Mucosa of gallbladder (tissue), 1 donor: Measurements from ENCODE around the gene SPATA46. TPM values are rescaled to one million over a fixed set of nuclear protein-coding genes. Genes with fewer than 3 reads are reported as not detected.
A peak's percentile ranks its signal among the peaks of the same experiment; 100 is the strongest.
"Not testable (repeated sequence)": the region's sequence is repeated elsewhere in the genome, so short reads cannot be mapped to it uniquely, and the experiment has no call there.

ENCODE experiments used
- DNase-seq: peaks from one replicate; pipeline ENCODE4 v3.0.0-alpha.2; 2020; ENCODE audit warnings: low spot score
- total RNA-seq: library from RNA; stranded (reverse); gene quantifications from one replicate; pipeline ENCODE4 v1.2.1, GENCODE V29; 2021
- donor health status: DM: no; HTN: no; CAD: no.

Gene SPATA46
- total RNA-seq, result not detected

- no peak for DNase-seq
Observed at GRCh38 chr1:162376691-162377090, at the start of gene SPATA46. TSS of gene SPATA46 (minus strand) at chr1:162376854. CDS start at chr1:162376790, 64 bp downstream.

GRCh38 chr1:162422662-162423375 is 46.2 kb upstream of the SPATA46 start:
- DNase-seq, result no peak

DNA sequence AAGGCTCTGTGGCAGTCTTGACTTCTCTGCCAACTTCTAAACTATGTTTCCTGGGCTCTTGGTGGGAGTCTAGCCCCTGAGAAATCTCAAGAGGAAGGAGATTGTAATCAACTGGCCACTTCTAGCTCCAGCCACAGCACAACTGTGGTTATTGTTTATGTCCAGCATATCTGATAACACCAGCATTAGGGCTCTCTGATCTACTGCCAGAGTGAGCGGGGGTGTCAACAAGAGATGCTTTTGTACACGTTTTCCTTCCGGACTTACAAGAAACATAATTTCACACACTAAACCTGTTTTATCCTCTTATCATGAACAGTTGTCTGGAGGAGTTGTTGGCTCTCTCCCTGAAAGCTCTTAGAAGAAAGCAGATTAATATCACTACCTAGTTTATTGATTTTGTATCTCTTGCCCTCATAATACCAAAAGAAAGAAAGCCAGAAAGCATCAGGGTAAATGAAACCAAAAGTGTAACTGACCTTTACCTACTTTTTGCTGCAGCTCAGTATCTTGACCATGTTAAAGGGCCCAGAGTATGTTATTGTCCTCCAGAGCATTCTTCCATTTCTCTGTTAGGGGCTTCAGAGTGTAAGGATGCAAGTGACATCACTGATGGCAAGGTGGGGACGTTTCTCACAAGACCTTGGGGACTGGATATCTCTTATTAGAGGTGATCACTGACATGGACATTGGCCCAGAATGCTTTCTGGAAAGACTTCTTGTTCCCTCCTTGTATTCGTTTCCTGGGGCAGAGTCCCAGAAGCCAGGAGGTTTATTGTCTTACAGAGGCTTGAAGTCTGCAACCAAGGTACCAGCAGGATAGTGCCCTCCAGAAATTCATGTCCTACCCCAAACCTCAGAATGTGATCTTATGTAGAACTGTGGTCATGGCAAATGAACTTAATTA is 44.9 kb upstream of the SPATA46 start:
- no peak for DNase-seq

GRCh38 chr1:162420120-162420519 is 43.5 kb upstream of the SPATA46 start:
- DNase-seq, result no peak

GRCh38 chr1:162419450-162419931 is 42.8 kb upstream of the SPATA46 start:
- DNase-seq, result peak; percentile 37

DNA sequence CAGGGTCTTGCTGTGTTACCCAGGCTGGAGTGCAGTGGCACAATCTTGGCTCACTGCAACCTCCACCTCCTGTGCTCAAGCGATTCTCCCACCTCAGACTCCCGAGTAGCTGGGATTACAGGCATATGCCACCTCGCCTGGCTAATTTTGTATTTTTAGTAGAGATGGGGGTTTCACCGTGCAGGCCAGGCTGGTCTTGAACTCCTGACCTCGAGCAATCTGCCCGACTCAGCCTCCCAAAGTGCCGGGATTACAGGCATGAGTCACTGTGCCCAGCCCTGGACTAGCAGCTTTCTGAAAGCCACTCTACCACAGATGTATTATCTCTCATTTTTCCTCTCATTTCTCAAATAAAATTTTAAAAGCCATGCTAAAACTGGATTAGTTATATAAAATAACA is 41.9 kb upstream of the SPATA46 start:
- not testable (repeated sequence) for DNase-seq

DNA sequence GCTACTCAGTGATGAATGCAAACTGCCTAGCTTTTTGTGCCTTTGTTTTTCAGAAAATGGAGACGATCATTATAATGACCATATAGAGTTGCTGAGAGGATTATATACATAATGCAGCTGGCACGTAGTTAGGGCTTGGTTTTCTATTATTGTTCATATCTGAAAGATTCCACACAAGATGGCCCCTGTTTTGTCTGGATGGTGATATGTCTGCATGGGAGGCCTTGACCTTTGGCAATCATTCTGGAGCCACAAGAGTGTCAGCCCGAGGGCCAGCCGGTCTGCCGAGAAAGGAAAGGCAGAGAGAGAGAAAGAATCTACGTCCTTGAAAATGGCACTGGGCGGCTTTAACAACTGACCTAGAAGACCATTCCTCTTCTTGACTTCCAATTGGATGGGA is 41.0 kb upstream of the SPATA46 start:
- no peak for DNase-seq

DNA sequence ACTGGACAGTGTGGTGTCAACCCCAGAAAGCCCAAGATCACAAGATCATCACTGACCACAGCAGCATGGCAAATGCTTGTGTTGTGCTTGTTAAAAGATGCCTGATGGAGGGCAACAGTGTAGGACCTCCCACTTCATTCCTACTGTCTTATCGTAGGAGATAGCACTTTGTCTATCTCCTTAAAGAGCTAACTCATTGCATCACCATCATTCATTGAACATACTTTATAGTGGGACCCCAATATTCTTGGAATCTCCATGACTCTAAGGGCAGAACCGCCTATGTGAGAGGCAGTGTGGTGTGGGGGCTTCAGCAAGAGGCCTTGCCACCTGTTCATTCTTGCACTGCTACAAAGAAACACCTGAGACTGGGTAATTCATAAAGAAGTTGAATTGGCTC is 40.3 kb upstream of the SPATA46 start:
- DNase-seq, result no peak

- DNase-seq, result no peak
Observed at GRCh38 chr1:162416215-162416614, 39.6 kb upstream of the SPATA46 start.

DNA sequence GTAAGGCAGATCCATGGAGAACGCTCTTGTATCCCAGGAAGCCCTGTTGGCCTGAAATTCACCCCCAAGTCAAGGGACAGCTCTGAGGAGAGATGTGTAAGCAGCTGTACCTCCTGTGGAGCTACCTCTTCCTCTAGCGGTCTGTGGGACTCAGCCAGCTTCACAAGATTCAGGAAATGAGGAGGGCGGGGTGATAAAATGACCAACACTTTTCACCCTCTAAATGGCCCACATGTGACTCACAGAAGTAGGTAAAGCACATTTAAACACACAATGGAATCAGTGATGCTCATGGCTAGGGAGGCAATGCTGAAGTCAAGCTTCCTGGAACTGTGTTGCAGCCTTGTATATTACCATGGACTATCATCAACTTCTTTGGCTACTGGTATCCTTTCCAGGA is 35.3 kb upstream of the SPATA46 start, which contains the start of gene SH2D1B:
Gene SH2D1B (minus strand): TSS at position 135 of the 400 bp plus-strand sequence. CDS start 120 bp downstream, at position 15.
- no peak for DNase-seq

DNA sequence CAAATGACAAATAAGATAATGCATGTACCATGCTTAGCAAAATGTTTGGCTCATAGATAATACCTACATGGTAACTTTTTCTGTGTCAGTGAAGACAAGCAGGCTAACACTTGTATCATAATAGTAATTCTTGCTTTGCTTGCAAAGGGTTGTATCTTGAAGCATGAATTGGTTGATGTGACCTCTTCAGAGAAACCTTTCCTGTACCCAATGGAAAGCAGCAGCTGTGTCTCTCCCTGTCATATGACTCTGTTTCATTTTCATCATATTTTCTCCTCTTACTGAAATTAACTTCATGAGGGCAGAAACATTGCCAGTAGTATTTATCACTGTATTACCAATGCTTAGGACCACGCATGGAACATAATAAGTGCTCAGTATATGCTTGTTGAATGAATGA is 30.9 kb upstream of the SPATA46 start:
- DNase-seq, result no peak

DNA sequence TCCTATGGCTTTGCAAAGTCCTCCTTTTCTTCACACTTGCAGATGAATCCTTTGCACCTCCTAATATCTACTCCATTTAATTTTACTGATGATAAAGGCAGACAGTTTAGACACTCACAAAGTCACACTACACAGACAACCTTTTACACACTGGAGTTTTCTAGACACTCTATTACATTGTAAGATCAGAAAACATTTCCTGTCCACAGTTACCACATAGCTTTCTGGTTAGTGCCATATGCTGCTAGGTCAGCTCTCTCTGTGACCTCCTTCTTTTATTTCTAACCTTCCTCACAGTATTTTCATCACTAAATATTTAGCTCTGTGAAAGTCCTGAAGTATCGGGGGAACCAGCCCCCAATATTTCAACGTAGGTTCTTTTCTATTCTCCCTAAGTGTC is 30.2 kb upstream of the SPATA46 start:
- DNase-seq, result no peak

DNA sequence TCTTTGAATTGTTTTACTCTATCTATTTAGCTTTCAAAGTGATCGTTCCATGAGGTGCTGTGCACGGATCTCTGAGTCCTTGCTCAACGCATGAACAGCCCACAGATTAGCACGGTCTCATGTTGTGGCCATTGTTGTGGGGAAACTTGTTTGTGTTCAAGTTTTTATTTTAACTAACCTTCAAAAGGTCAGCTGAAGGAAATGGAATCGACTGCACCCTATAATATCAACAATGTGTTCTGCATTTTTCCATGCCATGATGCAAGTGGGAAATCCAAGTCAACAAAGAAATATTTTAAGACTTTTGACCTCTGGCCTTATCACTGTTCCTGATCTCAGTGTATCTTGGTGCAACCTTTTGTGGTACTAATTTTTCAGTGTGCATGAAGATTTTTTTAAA is 29.1 kb upstream of the SPATA46 start:
- DNase-seq, result no peak

- no peak for DNase-seq
Observed at GRCh38 chr1:162404550-162405160, 28.0 kb upstream of the SPATA46 start.

DNA sequence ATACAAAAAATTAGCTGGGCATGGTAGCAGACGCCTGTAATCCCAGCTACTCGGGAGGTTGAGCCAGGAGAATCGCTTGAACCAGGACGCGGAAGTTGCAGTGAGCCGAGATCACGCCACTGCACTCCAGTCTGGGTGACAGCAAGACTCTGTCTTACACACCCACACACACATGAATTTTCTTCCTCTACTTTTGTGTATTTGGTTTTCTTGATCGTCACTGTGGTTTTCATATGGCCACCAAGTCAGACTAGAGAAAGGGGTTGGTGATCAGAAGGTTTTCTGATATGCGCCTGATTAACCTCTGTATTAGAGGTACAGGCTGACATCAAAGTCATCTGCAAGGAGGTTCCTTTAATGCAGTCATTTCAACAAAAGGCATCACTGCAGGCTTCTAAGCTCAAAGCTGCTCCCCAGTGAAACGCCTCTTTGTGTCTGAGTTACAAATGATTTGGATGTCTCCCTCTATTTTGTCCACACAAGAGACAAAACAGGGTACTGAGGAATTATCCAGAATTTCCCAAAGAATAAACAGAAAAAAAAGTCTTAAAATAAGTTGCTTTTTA is 24.2 kb upstream of the SPATA46 start:
- no peak for DNase-seq

DNA sequence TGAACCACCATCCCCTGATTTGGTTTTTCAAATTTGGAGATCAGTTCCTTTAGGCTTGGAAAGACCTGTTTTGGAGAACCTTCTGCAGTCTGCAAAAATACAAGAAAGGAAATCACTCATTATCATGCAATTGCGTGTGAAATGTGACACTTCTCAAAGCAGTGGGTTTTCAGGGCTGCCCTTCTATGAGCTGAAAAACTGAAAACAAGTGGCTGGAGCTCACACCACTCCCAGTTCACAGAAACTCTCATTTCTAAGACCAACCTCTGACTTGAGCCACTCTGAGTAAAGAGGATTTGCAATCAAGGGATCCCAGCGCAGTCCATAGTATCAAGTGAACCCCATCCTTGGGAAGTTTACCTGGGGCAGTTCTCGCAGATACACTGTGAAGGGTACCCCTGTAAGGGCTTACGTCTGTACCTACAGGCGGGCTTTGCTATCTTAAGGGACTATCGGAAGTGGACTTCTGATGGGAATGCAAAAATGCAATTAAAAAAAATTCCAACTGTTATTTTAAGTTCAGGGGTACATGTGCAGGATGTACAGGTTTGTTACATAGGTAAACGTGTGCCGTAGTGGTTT is 22.4 kb upstream of the SPATA46 start:
- DNase-seq, result no peak

DNA sequence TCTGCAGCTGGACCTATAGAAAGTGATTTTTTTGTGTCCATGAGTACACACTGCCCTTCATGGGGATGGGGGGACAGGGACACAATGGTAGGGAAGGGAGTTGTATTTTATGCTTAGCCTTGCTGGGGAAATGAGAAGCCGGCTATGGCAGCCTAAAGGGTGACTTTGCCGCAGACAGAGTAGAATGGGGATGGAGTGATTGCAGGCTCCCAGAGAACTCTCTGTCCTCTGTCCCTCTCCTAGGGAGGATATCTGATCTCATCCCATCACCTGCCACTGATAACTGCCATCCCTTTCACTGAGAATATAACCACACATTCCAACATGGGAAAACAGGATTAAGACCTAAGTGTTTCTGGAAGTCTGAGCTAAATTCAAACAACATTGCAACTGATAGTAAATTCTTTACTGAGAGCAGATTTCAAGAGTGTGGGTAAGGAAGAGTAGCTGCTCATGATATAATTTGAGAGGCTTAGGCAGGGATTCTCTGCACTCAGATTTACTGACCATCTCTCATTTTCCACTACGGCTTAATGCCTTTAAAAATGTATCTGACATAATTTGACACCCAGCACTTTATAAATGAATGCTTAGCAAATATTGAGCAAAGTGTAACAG is 21.4 kb upstream of the SPATA46 start:
- no peak for DNase-seq

- DNase-seq, result no peak
Observed at GRCh38 chr1:162397039-162397448, 20.4 kb upstream of the SPATA46 start.

- DNase-seq, result no peak
Observed at GRCh38 chr1:162396201-162396906, 19.7 kb upstream of the SPATA46 start.

- no peak for DNase-seq
Observed at GRCh38 chr1:162391790-162392563, 15.3 kb upstream of the SPATA46 start.
